Adrenal gland (tissue), 5 donors: ENCODE data around the gene METTL21A.

ENCODE experiments used
- POLR2A ChIP-seq, 2 donors: fragments of 450-650 bp; IDR thresholded peaks; one replicate each; pipeline ENCODE4 v1.6.1; 2017; ENCODE audit warnings: antibody characterized with exemption in 2 of 2, mild to moderate bottlenecking in 2 of 2, moderate library complexity in 1 of 2
- TF ChIP-seq, protein P1 (sequence below), 6 experiments: fragments of 450-650 bp in 4 of 6; fragments of 200-600 bp in 2 of 6; sonication (generic) in 1 of 6; IDR thresholded peaks; 1 replicate in 5 of 6; 2 replicates in 1 of 6; pipeline versions ENCODE4 v1.5.1 to v1.8.0; 2016 to 2021; ENCODE audit warnings: antibody characterized with exemption in 6 of 6, mild to moderate bottlenecking in 2 of 6, moderate library complexity in 1 of 6
- donor health status: DM: no; HTN: no; CAD: no.

DNA sequence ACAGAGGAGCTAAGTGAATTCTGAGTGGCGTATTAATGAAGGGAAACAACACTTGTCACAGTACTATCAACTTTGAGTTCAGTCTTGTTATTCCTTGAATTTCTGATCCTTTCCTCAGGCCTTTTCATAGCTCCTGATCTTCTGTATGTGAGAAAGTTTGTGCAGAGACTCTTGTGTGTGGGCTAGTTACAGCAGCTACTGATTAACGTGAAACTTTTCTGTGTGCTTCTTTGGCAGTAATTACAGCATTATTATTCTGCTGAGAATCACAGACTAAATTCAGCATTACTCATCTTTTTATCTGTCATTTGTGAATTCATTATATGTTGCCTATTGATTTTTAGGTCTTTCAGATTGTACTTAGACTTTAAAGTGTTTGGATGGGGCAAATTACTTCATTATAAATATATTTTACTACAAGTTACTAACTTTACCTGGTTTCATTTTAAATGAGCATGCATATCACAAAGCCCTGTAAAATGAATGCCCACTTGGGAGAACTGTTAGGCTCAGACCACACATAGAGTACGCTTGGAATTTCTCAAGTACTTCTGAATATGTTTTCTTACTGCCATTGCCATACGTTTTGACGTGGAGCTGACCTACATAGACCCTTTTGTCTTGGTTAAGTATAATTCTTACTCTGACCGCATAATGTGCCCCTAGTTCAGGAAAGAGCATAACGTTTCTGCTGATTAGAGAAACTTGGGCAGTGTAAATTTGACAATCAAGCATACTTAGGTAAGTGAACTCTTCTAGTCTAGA lies 59.3 kb downstream of the METTL21A start:
- TF ChIP-seq, protein P1, sequence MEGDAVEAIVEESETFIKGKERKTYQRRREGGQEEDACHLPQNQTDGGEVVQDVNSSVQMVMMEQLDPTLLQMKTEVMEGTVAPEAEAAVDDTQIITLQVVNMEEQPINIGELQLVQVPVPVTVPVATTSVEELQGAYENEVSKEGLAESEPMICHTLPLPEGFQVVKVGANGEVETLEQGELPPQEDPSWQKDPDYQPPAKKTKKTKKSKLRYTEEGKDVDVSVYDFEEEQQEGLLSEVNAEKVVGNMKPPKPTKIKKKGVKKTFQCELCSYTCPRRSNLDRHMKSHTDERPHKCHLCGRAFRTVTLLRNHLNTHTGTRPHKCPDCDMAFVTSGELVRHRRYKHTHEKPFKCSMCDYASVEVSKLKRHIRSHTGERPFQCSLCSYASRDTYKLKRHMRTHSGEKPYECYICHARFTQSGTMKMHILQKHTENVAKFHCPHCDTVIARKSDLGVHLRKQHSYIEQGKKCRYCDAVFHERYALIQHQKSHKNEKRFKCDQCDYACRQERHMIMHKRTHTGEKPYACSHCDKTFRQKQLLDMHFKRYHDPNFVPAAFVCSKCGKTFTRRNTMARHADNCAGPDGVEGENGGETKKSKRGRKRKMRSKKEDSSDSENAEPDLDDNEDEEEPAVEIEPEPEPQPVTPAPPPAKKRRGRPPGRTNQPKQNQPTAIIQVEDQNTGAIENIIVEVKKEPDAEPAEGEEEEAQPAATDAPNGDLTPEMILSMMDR (IDR thresholded peaks at IDR 0.05) = no peak
- no peak for TF ChIP-seq POLR2A (IDR thresholded peaks at IDR 0.05)
